HepG2 (cell line): ENCODE data around the gene UBE2I. TPM values are rescaled to one million over a fixed set of nuclear protein-coding genes. Genes with fewer than 3 reads are reported as not detected.

Source experiments
- ATAC-seq: fragments of 200-7000 bp; cut with Tn5 transposase; 3 replicates; pipeline ENCODE4 v1.9.1; 2020; ENCODE audit warnings: mild to moderate bottlenecking, moderate library complexity
- BruUV-seq: library from RNA; stranded (reverse); fragments of 400-500 nt; replicated peaks from 2 replicates; lab custom pipeline; 2021; lab: Mats Ljungman, UMichigan
- CTCF ChIA-PET: fragments of 300-600 bp; formaldehyde crosslinking; extraction: SDS; loops from one replicate; lab custom pipeline; 2021; ENCODE audit warnings: low total read pairs, inconsistent platforms, low intra/inter-chr PET ratio; lab: Yijun Ruan, JAX
- POLR2A ChIA-PET: fragments of 350-600 bp; sonication (Branson Sonifier 250); formaldehyde crosslinking; loops from one replicate; lab custom pipeline; 2020; ENCODE audit warnings: antibody characterized with exemption, inconsistent platforms; lab: Yijun Ruan, JAX
- DNase-seq: peaks from one replicate; pipeline ENCODE4 v3.0.0-alpha.2; 2015; ENCODE audit warnings: low spot score
- FAIRE-seq: peaks from 3 replicates; lab custom pipeline; 2011; peaks lifted over from hg19 to GRCh38; lab: Jason Lieb, UNC
- H2AFZ ChIP-seq: one replicate; pipeline ENCODE4 v1.6.1; 2011; ENCODE audit warnings: low read length, inconsistent platforms
- H3K27ac ChIP-seq: fragments of 300-600 bp; 3 replicates; pipeline ENCODE4 v1.8.0; 2011; ENCODE audit warnings: mixed run types, mild to moderate bottlenecking, mixed read lengths, low read length, inconsistent platforms; ENCODE audit not compliant: insufficient read depth; ENCODE audit errors: extremely low read length
- H3K27me3 ChIP-seq, 2 experiments: fragments of 200-600 bp in 1 of 2; 2 replicates in 1 of 2; 3 replicates in 1 of 2; pipeline versions ENCODE4 v1.6.0 to v1.8.0; 2011; ENCODE audit warnings: low read length in 2 of 2, mild to moderate bottlenecking in 2 of 2, moderate library complexity in 2 of 2, inconsistent platforms in 1 of 2; ENCODE audit not compliant: insufficient read depth in 2 of 2, control insufficient read depth in 1 of 2
- H3K36me3 ChIP-seq, 2 experiments: fragments of 200-600 bp in 1 of 2; replicated peaks in 1 of 2; 2 replicates in 1 of 2; 3 replicates in 1 of 2; pipeline versions ENCODE4 v1.5.1 to v1.8.0; 2011; ENCODE audit warnings: low read length in 2 of 2, inconsistent platforms in 1 of 2; ENCODE audit not compliant: insufficient read depth in 2 of 2, control insufficient read depth in 1 of 2
- H3K4me1 ChIP-seq: 2 replicates; pipeline ENCODE4 v1.5.1; 2012; ENCODE audit warnings: low read length, inconsistent platforms; ENCODE audit not compliant: insufficient read depth
- H3K4me2 ChIP-seq: 2 replicates; pipeline ENCODE4 v1.6.0; 2011; ENCODE audit warnings: low read depth, low read length, inconsistent platforms
- H3K4me3 ChIP-seq, 3 experiments: fragments of 200-600 bp in 1 of 3; sonication (generic), shearing (Covaris generic) in 1 of 3; replicated peaks in 1 of 3; 2 replicates each; pipeline ENCODE4 v1.5.1; 2011 to 2016; ENCODE audit warnings: low read length in 3 of 3, inconsistent platforms in 2 of 3, low read depth in 2 of 3, mild to moderate bottlenecking in 2 of 3, control low read depth in 1 of 3, mixed read lengths in 1 of 3; ENCODE audit not compliant: insufficient read depth in 1 of 3
- H3K79me2 ChIP-seq: one replicate; pipeline ENCODE4 v1.6.1; 2011; ENCODE audit warnings: low read length, inconsistent platforms; ENCODE audit not compliant: insufficient read depth
- H3K9ac ChIP-seq: 2 replicates; pipeline ENCODE4 v1.6.0; 2011; ENCODE audit warnings: mild to moderate bottlenecking, low read depth, low read length, inconsistent platforms; ENCODE audit not compliant: insufficient read depth
- H3K9me3 ChIP-seq: 2 replicates; pipeline ENCODE4 v1.5.1; 2012; ENCODE audit warnings: mild to moderate bottlenecking, low read length
- H4K20me1 ChIP-seq: 2 replicates; pipeline ENCODE4 v1.6.0; 2011; ENCODE audit warnings: inconsistent platforms, mild to moderate bottlenecking, low read length, moderate library complexity; ENCODE audit not compliant: insufficient read depth
- GATA4 ChIP-seq: sonication (generic); IDR thresholded peaks from 2 replicates; pipeline ENCODE4 v1.6.1; 2016; ENCODE audit warnings: antibody characterized with exemption, low read depth, borderline replicate concordance
- GTF3A ChIP-seq: sonication (generic); formaldehyde crosslinking; conservative IDR thresholded peaks from 2 replicates; pipeline ENCODE4 v1.4.0; 2020; ENCODE audit warnings: mild to moderate bottlenecking, missing genetic modification reagents
- MXI1 ChIP-seq: IDR thresholded peaks from 3 replicates; pipeline ENCODE4 v1.6.1; 2012; ENCODE audit warnings: low read depth, low read length, inconsistent platforms, borderline replicate concordance
- NR2C2 ChIP-seq: sonication (generic); formaldehyde crosslinking; IDR thresholded peaks from 2 replicates; pipeline ENCODE4 v1.4.0; 2020; ENCODE audit warnings: missing genetic modification reagents, mild to moderate bottlenecking, moderate library complexity, borderline replicate concordance
- POLR2A ChIP-seq, 2 experiments: IDR thresholded peaks; 2 replicates each; pipeline ENCODE4 v1.6.1; 2011; ENCODE audit warnings: low read depth in 2 of 2, low read length in 2 of 2, mild to moderate bottlenecking in 1 of 2, moderate library complexity in 1 of 2; ENCODE audit not compliant: insufficient read depth in 1 of 2
- RFX3 ChIP-seq: IDR thresholded peaks from 2 replicates; pipeline ENCODE4 v1.6.1; 2016; ENCODE audit warnings: missing biosample characterization, missing genetic modification reagents
- TRIM24 ChIP-seq: sonication (generic); formaldehyde crosslinking; IDR thresholded peaks from 2 replicates; pipeline ENCODE4 v1.8.0; 2022; ENCODE audit warnings: mild to moderate bottlenecking, missing genetic modification reagents
- YY1 ChIP-seq: IDR thresholded peaks from 2 replicates; pipeline ENCODE4 v1.6.1; 2011; ENCODE audit warnings: low read length, low read depth, moderate library complexity, mild to moderate bottlenecking; ENCODE audit not compliant: insufficient read depth, insufficient replicate concordance
- ZNF101 ChIP-seq: sonication (generic); formaldehyde crosslinking; IDR thresholded peaks from 2 replicates; pipeline ENCODE4 v1.4.0; 2020; ENCODE audit warnings: mild to moderate bottlenecking, low read depth, missing genetic modification reagents, borderline replicate concordance
- ZNF564 ChIP-seq: sonication (generic); formaldehyde crosslinking; IDR thresholded peaks from 2 replicates; pipeline ENCODE4 v1.8.1; 2023; ENCODE audit warnings: mild to moderate bottlenecking, missing genetic modification reagents
- ZNF672 ChIP-seq: sonication (generic); formaldehyde crosslinking; IDR thresholded peaks from 2 replicates; pipeline ENCODE4 v1.8.1; 2022; ENCODE audit warnings: missing genetic modification reagents
- WGBS: methylation state at CpG from one replicate; pipeline ENCODE4 v1.1.6; 2017; ENCODE audit warnings: low lambda C conversion rate; 5-methylcytosine and 5-hydroxymethylcytosine counted together
- in situ Hi-C: cut with HindIII; loops from 2 replicates; pipeline ENCODE4 v1.10.0; 2017; ENCODE audit warnings: low pct_unique_long_range_greater_than_20kb; ENCODE audit not compliant: extremely low pct_ligation_motif_present
- intact Hi-C: fragments of 100-400 bp; cut with micrococcal nuclease; formaldehyde crosslinking; loops from one replicate; pipeline ENCODE4 v1.10.0; 2022; ENCODE audit not compliant: unreplicated experiment
- polyA plus RNA-seq, 8 experiments: library from polyadenylated mRNA; depleted of rRNA in 3 of 8; stranded (reverse) in 7 of 8; unstranded in 1 of 8; fragments of >200 nt; fragmentation: Illumina TruSeq in 4 of 8; extraction: Trizol in 4 of 8; gene quantifications; 2 replicates each; pipeline versions ENCODE4 v1.2.1 to v1.2.3, GENCODE V29; 2011 to 2016; ENCODE audit warnings: low read depth in 4 of 8, missing spikeins in 1 of 8, mixed read lengths in 1 of 8; ENCODE audit not compliant: insufficient read depth in 1 of 8
- total RNA-seq, 5 experiments: library from RNA; depleted of rRNA; stranded (reverse); fragments of >200 nt; fragmentation: Illumina TruSeq; extraction: Trizol; gene quantifications; 2 replicates each; pipeline ENCODE4 v1.2.3, GENCODE V29; 2016; ENCODE audit warnings: low read depth in 1 of 5
- TF ChIP-seq, protein P1 (sequence below): sonication (generic); formaldehyde crosslinking; IDR thresholded peaks from 2 replicates; pipeline ENCODE4 v1.4.0; 2020; ENCODE audit warnings: missing genetic modification reagents
- TF ChIP-seq, protein P2 (sequence below): sonication (generic); formaldehyde crosslinking; IDR thresholded peaks from 2 replicates; pipeline ENCODE4 v1.5.0; 2020; ENCODE audit warnings: missing genetic modification reagents, mild to moderate bottlenecking, borderline replicate concordance

Gene UBE2I
- total and polyA plus RNA-seq, 2 of the 13 experiments (the other 11 are each of a cell fraction or from before 2014, with no cell fraction given): 75.8 to 98.9 TPM

DNA sequence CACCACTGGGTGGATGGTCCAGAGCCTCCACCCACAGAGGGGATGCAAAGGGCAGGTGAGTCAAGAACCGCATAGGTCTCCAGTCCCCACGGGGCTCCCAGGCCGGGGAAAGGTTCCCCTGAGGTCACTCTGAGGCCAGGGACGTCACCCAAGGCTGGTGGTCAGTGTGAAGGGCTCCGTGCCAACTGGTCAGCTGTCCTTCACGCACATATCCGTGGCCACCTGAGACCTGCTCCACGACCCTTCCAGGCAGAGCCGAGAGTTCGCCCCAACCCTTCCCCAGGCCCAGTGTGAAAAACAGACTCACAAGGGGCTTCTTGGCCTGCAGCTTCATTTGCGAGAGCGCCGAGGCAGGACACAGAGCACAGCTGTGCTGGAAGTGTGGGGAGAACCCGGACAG lies 39.5 kb downstream of the UBE2I start:
- no peak for TF ChIP-seq YY1
- TF ChIP-seq ZNF672 (CRISPR knock-in tag): no peak
- TF ChIP-seq, protein P1, sequence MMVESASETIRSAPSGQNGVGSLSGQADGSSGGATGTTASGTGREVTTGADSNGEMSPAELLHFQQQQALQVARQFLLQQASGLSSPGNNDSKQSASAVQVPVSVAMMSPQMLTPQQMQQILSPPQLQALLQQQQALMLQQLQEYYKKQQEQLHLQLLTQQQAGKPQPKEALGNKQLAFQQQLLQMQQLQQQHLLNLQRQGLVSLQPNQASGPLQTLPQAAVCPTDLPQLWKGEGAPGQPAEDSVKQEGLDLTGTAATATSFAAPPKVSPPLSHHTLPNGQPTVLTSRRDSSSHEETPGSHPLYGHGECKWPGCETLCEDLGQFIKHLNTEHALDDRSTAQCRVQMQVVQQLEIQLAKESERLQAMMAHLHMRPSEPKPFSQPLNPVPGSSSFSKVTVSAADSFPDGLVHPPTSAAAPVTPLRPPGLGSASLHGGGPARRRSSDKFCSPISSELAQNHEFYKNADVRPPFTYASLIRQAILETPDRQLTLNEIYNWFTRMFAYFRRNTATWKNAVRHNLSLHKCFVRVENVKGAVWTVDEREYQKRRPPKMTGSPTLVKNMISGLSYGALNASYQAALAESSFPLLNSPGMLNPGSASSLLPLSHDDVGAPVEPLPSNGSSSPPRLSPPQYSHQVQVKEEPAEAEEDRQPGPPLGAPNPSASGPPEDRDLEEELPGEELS: no peak
- no peak for TF ChIP-seq TRIM24 (CRISPR knock-in tag)
- no peak for TF ChIP-seq POLR2A (IDR thresholded peaks at IDR 0.05; ENCODE audit: insufficient read depth in 1 of 2, low read depth in 2 of 2, low read length in 2 of 2)
- TF ChIP-seq NR2C2 (CRISPR knock-in tag): no peak
- TF ChIP-seq ZNF101 (CRISPR knock-in tag): no peak
- TF ChIP-seq GTF3A: no peak
- TF ChIP-seq RFX3: no peak
- no peak for TF ChIP-seq ZNF564 (CRISPR knock-in tag)
- TF ChIP-seq, protein P2, sequence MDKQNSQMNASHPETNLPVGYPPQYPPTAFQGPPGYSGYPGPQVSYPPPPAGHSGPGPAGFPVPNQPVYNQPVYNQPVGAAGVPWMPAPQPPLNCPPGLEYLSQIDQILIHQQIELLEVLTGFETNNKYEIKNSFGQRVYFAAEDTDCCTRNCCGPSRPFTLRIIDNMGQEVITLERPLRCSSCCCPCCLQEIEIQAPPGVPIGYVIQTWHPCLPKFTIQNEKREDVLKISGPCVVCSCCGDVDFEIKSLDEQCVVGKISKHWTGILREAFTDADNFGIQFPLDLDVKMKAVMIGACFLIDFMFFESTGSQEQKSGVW (CRISPR knock-in tag): no peak
- no peak for TF ChIP-seq GATA4
- no peak for TF ChIP-seq MXI1
- intact Hi-C loops (no loop called here), in situ Hi-C loops (no loop called here)
- no TSS peak for BruUV-seq
- H3K4me3 ChIP-seq: no peak overlapping the region
- ChIA-PET CTCF (no interaction called here), POLR2A (no interaction called here)
- no peaks in the 10 kb centered on the region; a peak in 1 of 5 replicates for H3K27me3 ChIP-seq
- peaks cover 6 to 14% of the 10 kb centered on the region in 2 experiments; a peak in 4 of 5 replicates for H3K36me3 ChIP-seq
- no peak overlapping the region for H2AFZ ChIP-seq
- WGBS: 91% methylated on average over 4 of the region's 14 CpGs
- no peak overlapping the region for H3K9ac ChIP-seq
- H3K4me1 ChIP-seq: peaks cover 32% of the 10 kb centered on the region
- no peak for FAIRE-seq
- H3K27ac ChIP-seq: no peak overlapping the region
- no peaks in the 10 kb centered on the region for H4K20me1 ChIP-seq
- no peak overlapping the region for H3K4me2 ChIP-seq
- DNase-seq: no peak
- H3K79me2 ChIP-seq: peaks cover 34% of the 10 kb centered on the region
- no peaks in the 10 kb centered on the region for H3K9me3 ChIP-seq
- no peak for ATAC-seq
